C4-2B (cell line): ENCODE measurements around the gene EOGT.

Experiments
- ZFX ChIP-seq: fragments of 450-650 bp; IDR thresholded peaks from 2 replicates; pipeline ENCODE4 v1.6.1; 2017
- TF ChIP-seq, protein P1 (sequence below): fragments of 450-650 bp; conservative IDR thresholded peaks from 2 replicates; pipeline ENCODE4 v1.5.1; 2017; ENCODE audit warnings: mild to moderate bottlenecking

DNA sequence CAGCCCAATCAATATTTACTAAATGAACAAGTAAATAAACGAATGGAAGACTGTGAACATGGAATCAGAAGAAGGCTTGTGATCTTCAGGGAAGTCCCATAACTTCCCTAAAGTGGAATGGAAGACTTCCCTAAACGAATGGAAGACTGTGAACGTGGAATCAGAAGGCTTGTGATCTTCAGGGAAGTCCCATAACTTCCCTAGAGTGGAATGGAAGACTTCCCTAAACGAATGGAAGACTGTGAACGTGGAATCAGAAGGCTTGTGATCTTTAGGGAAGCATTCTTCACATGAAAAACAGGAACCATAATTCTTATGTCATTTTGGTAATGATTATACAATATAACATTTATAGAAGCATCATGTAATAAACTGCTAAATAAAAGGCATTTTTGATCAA lies 38.8 kb downstream of the EOGT start:
- TF ChIP-seq, protein P1, sequence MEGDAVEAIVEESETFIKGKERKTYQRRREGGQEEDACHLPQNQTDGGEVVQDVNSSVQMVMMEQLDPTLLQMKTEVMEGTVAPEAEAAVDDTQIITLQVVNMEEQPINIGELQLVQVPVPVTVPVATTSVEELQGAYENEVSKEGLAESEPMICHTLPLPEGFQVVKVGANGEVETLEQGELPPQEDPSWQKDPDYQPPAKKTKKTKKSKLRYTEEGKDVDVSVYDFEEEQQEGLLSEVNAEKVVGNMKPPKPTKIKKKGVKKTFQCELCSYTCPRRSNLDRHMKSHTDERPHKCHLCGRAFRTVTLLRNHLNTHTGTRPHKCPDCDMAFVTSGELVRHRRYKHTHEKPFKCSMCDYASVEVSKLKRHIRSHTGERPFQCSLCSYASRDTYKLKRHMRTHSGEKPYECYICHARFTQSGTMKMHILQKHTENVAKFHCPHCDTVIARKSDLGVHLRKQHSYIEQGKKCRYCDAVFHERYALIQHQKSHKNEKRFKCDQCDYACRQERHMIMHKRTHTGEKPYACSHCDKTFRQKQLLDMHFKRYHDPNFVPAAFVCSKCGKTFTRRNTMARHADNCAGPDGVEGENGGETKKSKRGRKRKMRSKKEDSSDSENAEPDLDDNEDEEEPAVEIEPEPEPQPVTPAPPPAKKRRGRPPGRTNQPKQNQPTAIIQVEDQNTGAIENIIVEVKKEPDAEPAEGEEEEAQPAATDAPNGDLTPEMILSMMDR, result no peak
- TF ChIP-seq ZFX, result no peak
